Left renal pelvis (tissue), 4 donors: ENCODE results near the gene CD300LD. TPM values are rescaled to one million over a fixed set of nuclear protein-coding genes. Genes with fewer than 3 reads are reported as not detected.

Experiments used
- DNase-seq, 4 donors: peaks; one replicate each; pipeline ENCODE4 v3.0.0-alpha.2; 2013; ENCODE audit warnings: low read depth in 4 of 4, low spot score in 3 of 4
- polyA plus RNA-seq, 4 donors: library from polyadenylated mRNA; unstranded; fragments of 120-200 nt; gene quantifications; one replicate each; pipeline ENCODE4 v1.2.1, GENCODE V29; 2013; ENCODE audit not compliant: insufficient read length in 4 of 4

The CD300LD gene
- polyA plus RNA-seq, 4 donors = not detected

GRCh38 chr17:74545843-74546230, 46.2 kb downstream of the CD300LD start, which contains the start of gene CD300C:
Gene CD300C (minus strand): TSS chr17:74546115. CDS start chr17:74545782, 333 bp downstream.
- DNase-seq = no peak

GRCh38 chr17:74544991-74545842, 46.9 kb downstream of the CD300LD start:
- DNase-seq = no peak

- DNase-seq = no peak
These were observed 48.0 kb downstream of the CD300LD start for GRCh38 chr17:74543891-74544760.

GRCh38 chr17:74543406-74543805, 48.7 kb downstream of the CD300LD start:
- no peak for DNase-seq

GRCh38 chr17:74542727-74543383, 49.2 kb downstream of the CD300LD start:
- no peak for DNase-seq

- no peak for DNase-seq
These were observed 49.9 kb downstream of the CD300LD start for GRCh38 chr17:74542166-74542565.

- DNase-seq = no peak
These were observed 50.6 kb downstream of the CD300LD start for GRCh38 chr17:74541176-74542111.

- DNase-seq = no peak
These were observed 52.7 kb downstream of the CD300LD start for GRCh38 chr17:74539281-74539820.

- no peak for DNase-seq
These were observed 55.2 kb downstream of the CD300LD start for GRCh38 chr17:74536890-74537289.

GRCh38 chr17:74532115-74532514, 60.0 kb downstream of the CD300LD start:
- DNase-seq = no peak

- DNase-seq = no peak
These were observed 60.8 kb downstream of the CD300LD start, which contains the start of gene CD300LB for GRCh38 chr17:74531231-74531761. Gene CD300LB (minus strand): TSS chr17:74531475. CDS start chr17:74531350, 125 bp downstream.

- DNase-seq = no peak
These were observed 61.3 kb downstream of the CD300LD start for GRCh38 chr17:74530831-74531150.

Other genes starting within 250 kb of the CD300LD start
- under 1 TPM; 0.10 to 0.44 (median 0.20) TPM for gene BTBD17, start 230.4 kb downstream of the CD300LD start, polyA plus RNA-seq
- under 1 TPM in 3 of 4 donors, not detected in 1; 0.16 to 0.63 (median 0.40) TPM for gene GPR142, start 224.8 kb downstream of the CD300LD start, polyA plus RNA-seq
- 100 to 1,000 TPM in 3 of 4 donors, 10 to 100 TPM in 1; 10.5 to 153 (median 104) TPM for gene GPRC5C, start 160.2 kb downstream of the CD300LD start, polyA plus RNA-seq
- 1 to 10 TPM; 1.5 to 3.1 (median 1.7) TPM for gene CD300A, start 125.6 kb downstream of the CD300LD start, polyA plus RNA-seq
- gene CD300LB, start 60.8 kb downstream of the CD300LD start, polyA plus RNA-seq = under 1 TPM; 0.15 to 0.27 (median 0.20) TPM
- gene CD300C, start 46.2 kb downstream of the CD300LD start, polyA plus RNA-seq = under 1 TPM; 0.26 to 0.61 (median 0.42) TPM
- under 1 TPM in 1 of 4 donors, not detected in 3; 0.34 TPM for gene CD300H, start 24.8 kb downstream of the CD300LD start, polyA plus RNA-seq
- under 1 TPM; 0.09 to 0.48 (median 0.25) TPM for gene CD300E, start 31.5 kb upstream of the CD300LD start, polyA plus RNA-seq
- under 1 TPM; 0.23 to 0.38 (median 0.30) TPM for gene CD300LF, start 120.6 kb upstream of the CD300LD start, polyA plus RNA-seq
- gene RAB37, start 145.0 kb upstream of the CD300LD start, polyA plus RNA-seq = 1 to 10 TPM; 1.7 to 5.6 (median 4.3) TPM
- 100 to 1,000 TPM in 3 of 4 donors, 10 to 100 TPM in 1; 22.4 to 179 (median 151) TPM for gene NHERF1, start 156.3 kb upstream of the CD300LD start, polyA plus RNA-seq
- gene NAT9, start 184.1 kb upstream of the CD300LD start, polyA plus RNA-seq = 10 to 100 TPM; 40.1 to 57.4 (median 44.6) TPM